HG03045 (cell line): Measurements from ENCODE around the gene CCDC201.
A peak's percentile ranks its signal among the peaks of the same experiment; 100 is the strongest.

Source experiments
- ATAC-seq: cut with Tn5 transposase; IDR thresholded peaks from one replicate; pipeline ENCODE4 v1.9.1; 2021; ENCODE audit warnings: mild to moderate bottlenecking, moderate library complexity; ENCODE audit not compliant: unreplicated experiment

The CCDC201 gene, protein sequence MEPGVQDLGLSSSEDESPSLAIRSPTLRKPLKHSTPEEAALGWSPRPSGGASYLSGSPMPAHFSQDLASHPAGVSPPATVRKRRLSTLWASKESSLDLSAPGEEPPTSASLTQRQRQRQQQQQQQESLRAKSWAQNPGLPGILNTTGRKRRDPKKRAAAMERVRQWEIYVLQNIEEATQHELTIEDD

DNA sequence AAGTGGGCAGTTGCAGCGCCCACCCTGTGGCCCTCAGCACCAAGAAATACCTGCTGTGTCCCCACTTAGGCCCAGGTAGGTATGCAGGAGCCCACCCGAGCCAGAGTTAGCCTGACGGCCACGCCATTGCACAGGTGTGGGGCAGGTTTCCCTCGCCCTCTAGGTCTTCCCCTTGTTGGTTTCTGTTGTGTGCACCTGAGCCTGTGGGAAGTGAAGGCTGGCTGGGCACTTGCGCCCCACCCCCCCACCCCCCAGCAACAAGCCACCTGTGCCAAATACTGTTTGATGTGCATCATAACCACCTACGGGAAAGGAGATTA, at the start of gene CCDC201:
TSS of gene CCDC201 (minus strand) at position 48 of the 320 bp plus-strand sequence. CDS start 75 bp downstream, outside the sequence.
- no peak for ATAC-seq

DNA sequence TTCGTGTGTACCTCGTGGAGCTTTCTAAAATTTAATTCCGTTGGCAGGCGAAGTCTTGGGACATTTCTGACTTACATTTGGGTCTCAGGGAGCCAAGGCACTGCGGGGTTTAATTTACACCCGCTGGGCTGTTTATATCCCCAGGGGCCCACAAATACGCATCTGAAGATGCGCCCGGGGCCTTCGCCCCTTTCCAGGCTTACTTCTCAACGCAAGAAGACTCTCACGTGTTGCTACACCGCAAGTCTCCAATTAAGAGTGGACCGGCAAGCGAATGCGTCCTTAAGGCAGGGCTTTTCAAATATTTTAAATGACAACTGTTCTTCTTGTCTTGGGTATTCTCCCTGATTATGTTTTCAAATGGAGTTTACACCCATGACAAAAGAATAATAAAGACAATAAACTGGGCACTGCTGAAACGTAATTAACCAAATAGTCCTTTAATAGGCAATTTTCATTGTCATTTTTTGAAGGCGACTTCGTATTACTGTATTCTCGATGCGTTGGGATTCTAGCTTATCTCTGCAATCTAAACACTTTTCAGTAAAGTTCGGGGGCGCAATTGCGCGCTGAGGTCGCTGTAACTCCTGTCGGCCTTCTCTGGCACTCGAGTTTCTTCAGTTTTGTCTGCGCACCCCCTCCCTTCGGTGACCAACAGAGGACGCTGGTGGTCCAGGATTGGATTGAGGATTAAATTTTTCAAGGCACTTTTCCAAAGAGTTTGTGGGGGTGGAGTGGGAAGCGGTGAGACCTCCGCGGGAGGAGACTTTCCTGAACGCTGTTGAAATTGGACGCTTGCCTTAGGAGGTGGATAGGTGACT, 49.0 kb upstream of the CCDC201 start:
- no peak for ATAC-seq

DNA sequence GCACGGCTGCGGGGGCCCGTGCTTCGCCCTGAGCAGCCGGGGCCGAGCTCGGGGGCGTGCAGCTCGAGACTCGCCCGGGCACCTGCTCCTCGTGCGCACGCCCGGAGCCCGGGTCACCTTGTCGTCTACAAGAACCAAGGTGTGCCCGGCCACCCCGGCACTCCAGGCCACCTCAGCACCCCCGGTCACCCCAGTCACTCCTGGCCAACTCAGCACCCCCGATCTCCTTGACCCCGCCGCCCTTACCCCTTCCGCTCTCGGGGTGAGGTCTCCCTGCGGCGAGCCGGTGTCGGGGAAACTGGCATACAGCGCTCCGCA, 48.5 kb upstream of the CCDC201 start:
- no peak for ATAC-seq

DNA sequence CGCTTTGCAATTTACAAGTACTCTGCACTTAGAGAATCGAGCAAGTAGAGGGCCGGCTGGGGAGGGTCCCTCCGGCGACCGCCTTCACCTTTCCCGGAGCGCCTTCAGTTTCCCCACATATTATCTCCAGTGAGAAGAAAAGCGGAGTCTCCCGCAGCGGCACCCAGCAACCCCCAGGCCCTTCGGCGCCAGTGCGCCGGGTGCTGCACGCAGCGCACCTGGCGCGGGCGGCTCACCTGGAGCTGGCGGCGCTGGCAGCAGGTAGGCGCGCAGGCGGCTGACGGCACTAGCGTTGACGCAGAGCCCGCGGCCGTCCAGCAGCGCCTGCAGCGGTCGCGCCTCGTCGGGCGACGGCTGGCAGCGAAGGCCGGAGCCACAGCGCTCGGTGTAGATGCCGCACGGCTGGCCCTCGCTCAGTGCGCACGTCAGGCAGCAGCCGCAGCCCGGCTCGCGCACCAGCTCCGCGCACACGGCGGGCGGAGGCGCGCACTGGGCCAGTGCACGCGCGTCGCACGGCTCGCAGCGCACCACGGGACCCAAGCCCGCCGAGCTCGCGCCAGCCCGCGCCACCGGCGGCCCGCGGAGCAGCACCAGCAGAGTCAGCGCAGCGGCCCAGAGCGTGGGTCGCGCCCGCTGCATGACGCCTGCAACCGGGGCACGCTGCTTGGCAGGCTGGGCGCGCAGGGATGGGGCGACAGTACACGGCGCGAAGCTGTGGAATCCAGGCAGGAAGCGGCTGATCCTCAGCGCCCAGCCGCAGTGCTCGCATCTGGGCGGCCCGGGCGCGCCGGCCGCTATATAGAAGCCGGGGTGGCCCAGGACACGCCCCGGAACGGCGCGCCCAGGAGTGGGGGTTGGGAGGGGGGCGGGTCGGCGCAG, 47.9 kb upstream of the CCDC201 start, which contains the start of gene IGFBP3:
TSS of gene IGFBP3 (minus strand) at position 771 of the 879 bp plus-strand sequence. CDS start at position 639, 132 bp downstream.
- no peak for ATAC-seq

DNA sequence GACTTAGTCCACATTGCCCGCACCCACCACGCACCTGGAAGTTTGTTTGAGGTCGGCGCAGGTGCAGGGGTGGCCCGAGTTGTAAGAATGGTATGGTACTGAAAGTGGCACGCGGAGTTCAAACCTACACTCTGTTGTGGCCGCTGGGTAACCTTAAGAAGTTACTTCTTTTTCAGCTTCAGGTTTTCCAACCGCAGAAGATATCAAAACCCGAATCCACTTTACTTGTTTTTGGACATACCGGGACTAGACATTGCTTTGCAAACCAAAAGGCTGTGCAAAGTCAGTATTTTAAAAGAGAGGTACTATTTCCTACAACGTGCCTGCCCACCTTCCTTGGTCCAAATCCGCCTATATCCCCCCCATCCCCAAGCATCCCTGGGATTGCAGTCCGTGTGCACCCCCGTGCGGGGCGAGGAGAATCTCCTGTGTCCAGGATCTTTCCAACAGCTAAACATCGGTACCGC, 47.1 kb upstream of the CCDC201 start:
- ATAC-seq, result no peak

DNA sequence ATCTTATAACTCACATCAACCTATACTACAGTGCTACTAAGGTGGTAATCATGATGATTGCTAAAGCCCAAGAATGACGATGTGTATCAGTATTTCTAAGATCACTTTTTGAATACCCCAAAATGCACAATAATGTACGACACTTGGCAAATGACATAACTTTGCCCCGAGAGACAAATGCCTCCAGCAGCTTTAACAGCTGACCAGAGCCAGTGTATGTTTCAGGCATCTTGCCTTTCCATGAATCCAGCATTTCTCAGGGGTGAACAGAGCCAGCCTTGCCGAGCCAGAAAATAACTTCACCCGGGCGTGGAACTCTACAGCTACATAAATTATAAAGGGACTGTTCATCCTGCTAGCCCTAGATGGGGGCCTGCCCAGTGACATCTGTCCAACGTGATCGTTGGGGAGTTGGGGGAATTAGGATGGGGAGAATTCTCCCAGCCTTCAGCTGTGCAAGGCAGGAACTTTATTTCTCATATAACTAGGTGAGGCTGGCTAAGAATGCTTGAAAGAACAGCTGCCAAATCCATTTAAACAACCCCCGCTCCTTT, 46.4 kb upstream of the CCDC201 start:
- ATAC-seq, result no peak

DNA sequence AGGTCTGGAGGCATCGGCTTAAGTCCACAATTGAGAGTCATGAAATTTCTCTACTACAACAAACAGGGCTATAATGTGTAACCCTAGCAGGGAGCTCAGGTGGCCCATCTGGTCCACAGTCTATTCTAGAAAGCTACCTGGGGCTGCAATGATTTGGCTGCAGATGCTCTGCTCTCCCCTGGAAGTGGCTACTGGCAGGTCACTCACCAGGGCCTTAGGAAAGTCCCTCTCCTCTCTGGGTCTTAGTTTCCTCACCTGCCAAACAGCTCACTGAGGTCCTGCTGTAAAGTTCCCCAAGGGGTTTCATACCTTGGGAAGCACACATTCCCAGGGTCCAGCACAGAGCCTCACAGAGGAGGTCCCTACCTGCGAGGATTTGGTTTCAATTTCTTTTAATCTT, 45.7 kb upstream of the CCDC201 start:
- ATAC-seq, result no peak

DNA sequence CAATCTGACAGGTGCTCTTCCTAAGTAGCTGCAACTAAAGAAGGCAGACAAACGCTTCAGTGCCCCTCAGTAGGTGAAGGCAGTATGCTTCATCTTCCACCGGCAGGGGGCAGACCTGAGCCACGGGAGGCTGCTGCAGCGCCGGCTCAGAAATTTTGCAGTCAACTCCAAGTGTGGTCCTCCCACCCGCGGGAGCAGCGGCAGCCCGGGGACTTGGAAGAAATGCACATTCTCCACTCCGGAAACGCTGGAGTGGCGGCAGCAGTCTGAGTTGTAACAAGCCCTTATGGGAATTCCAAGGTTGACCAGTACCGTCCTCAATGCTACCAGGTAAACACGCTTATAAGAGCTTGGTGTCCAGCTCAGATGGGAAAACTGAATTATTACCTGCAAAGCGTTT, 44.8 kb upstream of the CCDC201 start:
- peak; percentile 84 for ATAC-seq

DNA sequence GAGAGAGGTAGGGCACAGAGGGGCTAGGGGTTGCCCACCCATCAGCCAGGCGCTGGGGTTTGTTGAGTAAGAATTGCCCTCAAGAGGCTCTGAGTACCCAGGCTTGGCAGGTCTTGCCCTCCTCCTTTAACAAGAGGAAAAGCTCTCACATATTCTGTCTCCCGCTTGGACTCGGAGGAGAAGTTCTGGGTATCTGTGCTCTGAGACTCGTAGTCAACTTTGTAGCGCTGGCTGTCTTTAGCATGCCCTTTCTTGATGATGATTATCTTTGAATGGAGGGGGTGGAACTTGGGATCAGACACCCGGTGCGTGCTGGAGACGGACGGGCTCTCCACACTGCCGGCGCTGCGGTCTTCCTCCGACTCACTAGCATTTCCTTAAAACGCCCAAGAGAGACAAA, 44.2 kb upstream of the CCDC201 start:
- ATAC-seq, result no peak

DNA sequence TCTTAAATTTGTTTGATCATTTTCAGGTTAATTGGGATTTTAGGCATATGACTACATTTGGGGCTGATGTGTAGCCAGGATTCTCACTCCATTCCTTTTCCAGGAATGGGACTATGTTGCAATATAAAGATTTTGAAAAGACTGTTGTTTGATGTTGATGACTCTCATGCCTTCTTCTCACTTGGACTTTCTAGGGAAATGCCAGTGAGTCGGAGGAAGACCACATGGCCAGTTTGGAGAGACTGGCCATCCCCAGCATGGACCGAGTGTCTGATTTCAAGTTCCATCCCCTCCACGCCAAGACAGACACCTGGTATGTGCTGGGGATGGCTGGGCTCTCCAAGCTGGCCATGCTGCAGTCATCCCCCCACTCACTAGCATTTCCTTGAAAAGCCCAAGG, 42.7 kb upstream of the CCDC201 start:
- no peak for ATAC-seq

DNA sequence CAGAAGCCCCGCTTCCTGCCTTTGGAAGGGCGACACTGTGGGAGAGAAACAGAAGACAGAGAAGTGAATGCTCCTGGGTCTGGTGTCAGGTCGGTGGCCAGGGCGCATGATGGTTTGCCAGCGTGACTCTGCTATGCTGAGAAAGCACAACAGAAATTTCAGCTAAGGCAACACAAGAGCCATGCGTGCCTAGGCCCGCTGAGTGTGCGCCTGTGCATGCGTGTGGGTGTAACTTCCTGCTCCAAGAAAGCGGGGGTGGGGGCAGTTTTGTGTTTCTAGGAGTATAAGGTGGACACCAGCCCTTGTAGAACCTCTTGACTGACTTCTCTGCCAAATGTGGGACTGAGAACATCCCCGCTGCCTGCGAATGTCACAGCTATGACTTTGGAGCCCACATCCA, 42.0 kb upstream of the CCDC201 start:
- ATAC-seq, result no peak

DNA sequence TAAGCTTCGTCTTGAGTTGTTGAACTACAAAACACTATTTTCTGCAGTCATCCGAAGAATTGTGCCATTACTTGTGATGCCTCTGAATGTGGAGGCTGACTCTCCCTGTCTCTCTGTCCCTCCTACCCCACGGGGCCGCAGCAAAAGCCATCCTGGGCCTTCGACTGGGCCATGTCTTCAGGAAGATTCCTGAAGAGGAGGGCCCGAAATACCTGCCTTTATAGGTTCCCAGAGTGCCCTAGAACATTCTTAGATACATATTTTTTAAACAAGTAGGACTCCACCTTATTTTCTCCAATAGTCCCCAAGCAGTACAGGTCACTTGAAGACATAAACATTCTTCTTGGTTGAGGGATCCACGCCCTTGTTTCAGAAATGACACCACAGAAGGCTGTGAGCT, 40.1 kb upstream of the CCDC201 start:
- no peak for ATAC-seq

DNA sequence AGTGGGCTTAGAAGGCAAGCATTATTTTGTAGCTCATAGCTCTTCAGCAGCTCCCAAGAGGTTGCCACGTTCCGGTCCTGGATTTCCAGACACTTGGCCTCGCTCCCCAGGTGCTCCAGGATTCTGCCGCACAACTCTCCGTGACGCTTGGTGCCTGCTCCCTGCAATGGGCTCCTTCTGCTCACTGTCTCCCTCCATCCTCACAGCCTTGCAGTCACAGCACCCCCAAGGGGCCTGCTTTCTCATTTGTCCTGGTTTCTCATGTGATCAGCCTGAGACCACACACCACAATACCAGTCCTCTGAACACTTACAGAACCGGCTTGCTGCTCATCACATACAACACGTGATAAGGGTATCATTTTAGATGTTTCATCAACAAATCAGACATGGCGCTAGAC, 38.4 kb upstream of the CCDC201 start:
- ATAC-seq, result no peak

DNA sequence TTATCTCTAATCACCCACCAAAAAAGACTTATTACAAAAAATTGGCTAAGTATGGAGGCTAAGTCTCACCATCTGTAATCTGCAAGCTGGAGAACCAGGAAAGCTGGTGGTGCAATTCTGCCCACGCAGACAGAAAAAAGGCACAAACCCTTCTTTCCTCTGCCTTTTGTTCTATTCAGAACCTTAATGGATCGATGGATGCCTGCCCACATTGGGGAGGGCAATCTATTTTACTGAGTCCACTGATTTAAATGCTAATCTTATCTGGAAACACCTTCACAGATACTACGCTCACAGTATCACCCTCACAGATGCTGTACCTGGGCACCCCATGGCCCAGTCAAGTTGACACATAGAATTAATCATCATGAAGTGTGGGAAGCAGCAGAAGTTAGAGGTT, 38.0 kb upstream of the CCDC201 start:
- ATAC-seq, result no peak

DNA sequence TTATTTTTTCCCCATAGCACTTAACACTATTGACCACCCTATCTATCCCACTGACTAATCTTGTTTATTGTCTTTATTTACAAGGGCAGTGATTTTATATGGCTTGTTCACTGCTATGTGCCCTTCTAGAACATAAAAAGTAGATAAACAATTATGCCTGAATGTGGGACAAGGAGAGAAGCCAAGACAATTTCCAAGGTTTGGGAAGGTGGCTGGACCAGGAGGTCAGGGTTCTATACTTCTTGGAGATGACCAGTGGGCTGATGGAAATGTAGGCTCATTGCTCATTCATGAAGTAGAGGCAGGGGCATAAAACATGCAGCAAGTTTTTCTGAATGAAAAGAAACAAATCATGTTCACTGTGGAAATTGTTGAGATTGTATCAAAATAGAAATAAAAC, 36.7 kb upstream of the CCDC201 start:
- no peak for ATAC-seq

DNA sequence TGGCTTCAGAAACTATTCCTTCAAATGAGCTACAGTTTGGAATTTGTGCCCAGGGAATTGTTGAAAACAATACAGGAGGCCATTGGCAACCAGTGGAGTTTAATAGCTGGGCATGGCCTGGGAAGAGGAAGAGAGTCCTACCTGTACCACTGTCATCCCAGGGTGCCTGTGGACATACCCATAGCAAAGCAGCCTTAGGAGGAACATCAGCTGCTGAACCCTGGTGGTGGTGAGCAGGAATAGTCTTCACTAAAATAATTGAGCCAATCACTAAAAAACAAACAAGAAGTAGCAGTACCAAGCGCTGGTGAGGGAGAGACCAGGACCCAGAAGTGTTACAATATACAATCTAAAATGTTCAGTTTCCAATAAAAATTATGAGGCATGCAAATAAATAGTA, 29.9 kb upstream of the CCDC201 start:
- ATAC-seq, result no peak

DNA sequence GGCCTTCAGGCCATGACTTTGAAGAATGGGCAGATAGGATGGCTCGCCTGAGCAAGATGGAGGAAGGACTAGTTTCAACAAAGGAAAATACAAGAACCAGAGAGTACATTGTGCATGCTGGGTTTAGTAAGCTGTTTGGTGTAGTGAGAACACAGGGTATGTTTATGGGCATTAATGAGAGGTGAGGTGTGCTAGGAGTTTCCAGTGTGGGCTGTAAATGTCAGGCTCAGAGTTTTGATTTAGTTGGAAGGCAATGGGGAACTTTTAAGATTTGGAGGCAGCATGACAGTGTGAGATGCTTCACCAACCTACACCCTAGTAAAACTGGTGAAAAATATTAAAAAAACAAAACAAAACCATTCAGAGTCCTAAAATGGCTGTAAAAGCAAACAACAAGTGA, 28.7 kb upstream of the CCDC201 start:
- no peak for ATAC-seq

DNA sequence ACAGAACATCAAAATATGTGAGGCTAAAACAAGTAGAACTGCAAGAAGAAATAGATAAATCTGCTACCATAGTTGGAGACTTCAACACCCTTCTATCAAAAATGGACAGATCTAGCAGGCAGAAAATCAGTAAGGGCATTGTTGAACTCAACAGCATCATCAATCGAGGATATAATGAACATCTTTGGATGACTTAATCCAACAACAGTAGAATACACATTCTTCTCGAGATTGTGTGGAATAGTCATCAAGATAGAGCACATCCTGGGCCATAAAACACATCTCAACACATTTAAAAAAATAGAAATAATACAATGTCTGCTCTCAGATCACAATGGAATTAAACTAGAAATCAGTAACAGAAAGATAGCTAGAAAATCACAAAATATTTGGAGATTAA, 25.3 kb upstream of the CCDC201 start:
- no peak for ATAC-seq

DNA sequence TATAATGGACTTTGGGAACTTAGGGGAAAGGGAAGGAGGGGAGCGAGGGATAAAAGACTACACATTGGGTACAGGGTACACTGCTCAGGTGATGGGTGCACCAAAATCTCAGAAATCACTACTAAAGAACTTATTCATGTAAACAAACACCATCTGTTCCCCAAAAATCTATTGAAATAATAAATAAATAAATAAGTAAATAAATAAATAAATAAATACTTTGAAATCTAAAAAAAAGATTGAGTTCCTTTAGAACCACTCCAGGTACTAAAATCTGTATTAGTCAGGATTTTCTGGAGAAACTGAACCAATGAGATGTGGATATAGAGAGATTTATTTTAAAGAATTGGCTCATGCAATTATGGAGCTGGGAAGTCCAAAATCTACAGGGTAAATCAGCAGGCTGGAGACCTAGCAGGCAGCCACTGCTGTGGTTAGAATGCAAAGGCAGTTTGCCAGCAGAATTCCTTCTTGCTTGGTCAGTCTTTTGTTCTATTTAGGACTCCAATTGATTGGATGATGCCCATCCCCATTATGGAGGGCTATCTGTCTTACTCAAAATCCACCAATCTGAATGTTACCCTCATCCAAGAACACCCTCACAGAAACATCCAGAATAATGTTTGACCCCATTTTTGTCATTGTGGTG, 24.3 kb upstream of the CCDC201 start:
- no peak for ATAC-seq

DNA sequence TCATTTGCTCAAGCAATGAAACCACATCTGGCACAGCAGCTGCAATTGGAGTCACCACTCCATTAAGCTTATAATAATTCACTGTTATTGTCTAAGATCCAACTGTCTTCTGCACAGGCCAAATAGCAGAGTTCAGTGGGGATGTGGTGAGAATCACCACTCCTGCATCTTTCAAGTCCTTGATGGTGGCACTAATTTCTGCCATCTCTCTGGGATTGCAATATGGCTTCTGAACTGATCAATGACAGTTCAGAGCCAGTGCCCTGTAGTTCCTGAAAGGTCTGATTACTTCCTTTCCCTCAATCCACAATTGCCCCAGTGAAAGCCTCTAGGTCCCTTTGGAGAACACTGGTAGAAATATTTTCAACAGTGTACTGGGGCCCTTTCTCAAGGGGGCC, 21.8 kb upstream of the CCDC201 start:
- no peak for ATAC-seq
